HL-60 (cell line): Measurements from ENCODE around the gene PRRC1.

Experiments used
- CTCF ChIP-seq: IDR thresholded peaks from one replicate; pipeline ENCODE4 v1.5.1; 2011; ENCODE audit warnings: low read length, control low read depth, inconsistent platforms; ENCODE audit not compliant: insufficient read depth
- GABPA ChIP-seq: IDR thresholded peaks from 2 replicates; pipeline ENCODE4 v1.6.1; 2012; ENCODE audit warnings: low read depth
- POLR2AphosphoS5 ChIP-seq: IDR thresholded peaks from 2 replicates; pipeline ENCODE4 v1.6.1; 2012; ENCODE audit warnings: low read depth
- REST ChIP-seq: IDR thresholded peaks from 2 replicates; pipeline ENCODE4 v1.6.1; 2012; ENCODE audit warnings: low read depth; ENCODE audit not compliant: insufficient replicate concordance
- SPI1 ChIP-seq: IDR thresholded peaks from 2 replicates; pipeline ENCODE4 v1.6.1; 2012; ENCODE audit warnings: low read depth, mild to moderate bottlenecking, borderline replicate concordance

GRCh38 chr5:127513408-127513970, 4.0 kb upstream of the PRRC1 start:
- TF ChIP-seq CTCF (no peak), REST (no peak), SPI1 (no peak), POLR2AphosphoS5 (no peak), GABPA (no peak)
